ENCODE data around the gene HSD17B10. TPM values are rescaled to one million over a fixed set of nuclear protein-coding genes. Genes with fewer than 3 reads are reported as not detected.
A peak's percentile ranks its signal among the peaks of the same experiment; 100 is the strongest.

The HSD17B10 gene
- total and polyA plus RNA-seq, 2 donors (not counting 1 experiment from before 2014, with no cell fraction given), result 49.7 to 66.5 TPM

- Histone ChIP-seq H3K9me3 (ENCODE audit: control extremely low read depth in 1 of 3, control insufficient read depth in 2 of 3, insufficient read depth in 1 of 3, low read length in 2 of 3) (no peaks in the 10 kb centered on the region), H4K20me1 (ENCODE audit: control insufficient read depth, insufficient read depth, low read length, poor library complexity, severe bottlenecking) (no peaks in the 10 kb centered on the region), H3K4me3 (ENCODE audit: control extremely low read depth in 1 of 5, extremely low read depth in 1 of 5, insufficient read depth in 1 of 5, low read depth in 2 of 5, low read length in 4 of 5) (no peak overlapping the region), H3K36me3 (replicated peaks in 1 of 2; ENCODE audit: control extremely low read depth in 1 of 2, control insufficient read depth in 1 of 2, extremely low read depth in 1 of 2, insufficient read depth in 2 of 2, low read length in 1 of 2) (peaks cover 0 to 53% of the 10 kb centered on the region in 2 experiments), H3K79me2 (ENCODE audit: control insufficient read depth, insufficient read depth, low read length) (no peaks in the 10 kb centered on the region), H3K9ac (ENCODE audit: low read length) (no peak overlapping the region), H3K4me2 (replicated peaks; ENCODE audit: low read depth, low read length, poor library complexity, severe bottlenecking) (no peak overlapping the region), H3K4me1 (ENCODE audit: control insufficient read depth in 2 of 2, insufficient read depth in 2 of 2, low read length in 2 of 2) (no peaks in the 10 kb centered on the region), H3K27ac (ENCODE audit: low read length in 2 of 2) (no peak overlapping the region), H3K27me3 (replicated peaks in 1 of 4; ENCODE audit: control extremely low read depth in 1 of 4, control insufficient read depth in 3 of 4, insufficient read depth in 4 of 4, low read length in 3 of 4) (no peaks in the 10 kb centered on the region), H2AFZ (ENCODE audit: insufficient read depth, low read depth, low read length, poor library complexity, severe bottlenecking) (no peak overlapping the region)
- no peaks in the 10 kb centered on the region for H3K4me1 Mint-ChIP-seq
- POLR2A ChIA-PET, result no interaction called here
- intact Hi-C loops (cut with micrococcal nuclease), result no loop called here
- no peak overlapping the region for H3K27ac Mint-ChIP-seq
- no peaks in the 10 kb centered on the region for H3K27me3 Mint-ChIP-seq
- TF ChIP-seq EZH2 (IDR thresholded peaks at IDR 0.05; ENCODE audit: borderline replicate concordance, insufficient read depth, low read depth, low read length, poor library complexity, severe bottlenecking), result no peak
- TF ChIP-seq CTCF (IDR thresholded peaks at IDR 0.05), result no peak
- no peak for ATAC-seq (ENCODE audit: low read depth)
- H3K9me3 Mint-ChIP-seq (ENCODE audit: insufficient read depth), result no peaks in the 10 kb centered on the region
- DNase-seq, result no peak
- CTCF ChIA-PET, result no interaction called here
- WGBS (ENCODE audit: insufficient coverage), result 100% methylated on average over 1 of the region's 4 CpGs
- no peak overlapping the region for H3K4me3 Mint-ChIP-seq
Measured at GRCh38 chrX:53383376-53384076, 50.6 kb downstream of the HSD17B10 start.

Small RNA genes within 50 kb of the gene (small RNA-seq; reads per million reads assigned to genes)
- not detected for gene MIR6857 (ENCODE audit: insufficient read length, low read depth, low replicate concordance)
- 2.3 reads per million, percentile 25 among the genes with 10 or more reads in this experiment for gene VTRNA3-1P (ENCODE audit: insufficient read length, low read depth, low replicate concordance)

Other genes starting within 250 kb of the HSD17B10 start
- 138 and 157 TPM in 2 replicates for gene KDM5C, start 209.2 kb downstream of the HSD17B10 start, total RNA-seq
- 116 and 129 TPM in 2 replicates for gene KDM5C, start 209.2 kb downstream of the HSD17B10 start, polyA plus RNA-seq
- 0.94 and 1.1 TPM in 2 replicates for gene IQSEC2, start 152.8 kb downstream of the HSD17B10 start, total RNA-seq
- gene IQSEC2, start 152.8 kb downstream of the HSD17B10 start, polyA plus RNA-seq, result 0.45 and 0.58 TPM in 2 replicates
- gene SMC1A, start 11.7 kb downstream of the HSD17B10 start, total RNA-seq, result 67.6 and 70.0 TPM in 2 replicates
- gene SMC1A, start 11.7 kb downstream of the HSD17B10 start, polyA plus RNA-seq, result 17.3 and 21.8 TPM in 2 replicates
- gene RIBC1, start 11.5 kb downstream of the HSD17B10 start, total RNA-seq, result 1.0 and 1.7 TPM in 2 replicates
- 0.91 and 0.95 TPM in 2 replicates for gene RIBC1, start 11.5 kb downstream of the HSD17B10 start, polyA plus RNA-seq